Measurements from ENCODE around the gene MYRIP.

Gene MYRIP

GRCh38 chr3:39919281-39919680 lies 109.9 kb downstream of the MYRIP start:
- no peak for DNase-seq (ENCODE audit: extremely low read depth, low read depth)
- TF ChIP-seq, protein P1, sequence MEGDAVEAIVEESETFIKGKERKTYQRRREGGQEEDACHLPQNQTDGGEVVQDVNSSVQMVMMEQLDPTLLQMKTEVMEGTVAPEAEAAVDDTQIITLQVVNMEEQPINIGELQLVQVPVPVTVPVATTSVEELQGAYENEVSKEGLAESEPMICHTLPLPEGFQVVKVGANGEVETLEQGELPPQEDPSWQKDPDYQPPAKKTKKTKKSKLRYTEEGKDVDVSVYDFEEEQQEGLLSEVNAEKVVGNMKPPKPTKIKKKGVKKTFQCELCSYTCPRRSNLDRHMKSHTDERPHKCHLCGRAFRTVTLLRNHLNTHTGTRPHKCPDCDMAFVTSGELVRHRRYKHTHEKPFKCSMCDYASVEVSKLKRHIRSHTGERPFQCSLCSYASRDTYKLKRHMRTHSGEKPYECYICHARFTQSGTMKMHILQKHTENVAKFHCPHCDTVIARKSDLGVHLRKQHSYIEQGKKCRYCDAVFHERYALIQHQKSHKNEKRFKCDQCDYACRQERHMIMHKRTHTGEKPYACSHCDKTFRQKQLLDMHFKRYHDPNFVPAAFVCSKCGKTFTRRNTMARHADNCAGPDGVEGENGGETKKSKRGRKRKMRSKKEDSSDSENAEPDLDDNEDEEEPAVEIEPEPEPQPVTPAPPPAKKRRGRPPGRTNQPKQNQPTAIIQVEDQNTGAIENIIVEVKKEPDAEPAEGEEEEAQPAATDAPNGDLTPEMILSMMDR (IDR thresholded peaks at IDR 0.05; ENCODE audit: low read depth, low read length): no peak

GRCh38 chr3:39920271-39920670 lies 110.9 kb downstream of the MYRIP start:
- TF ChIP-seq, protein P1 (IDR thresholded peaks at IDR 0.05; ENCODE audit: low read depth, low read length): no peak
- DNase-seq (ENCODE audit: extremely low read depth, low read depth): no peak

- DNase-seq (ENCODE audit: extremely low read depth, low read depth): no peak
- TF ChIP-seq, protein P1 (IDR thresholded peaks at IDR 0.05; ENCODE audit: low read depth, low read length): no peak
Observed at GRCh38 chr3:39927479-39927878, 118.1 kb downstream of the MYRIP start.

- no peak for DNase-seq (ENCODE audit: extremely low read depth, low read depth)
- TF ChIP-seq, protein P1 (IDR thresholded peaks at IDR 0.05; ENCODE audit: low read depth, low read length): no peak
Observed at GRCh38 chr3:39933986-39934693, 124.7 kb downstream of the MYRIP start.

DNA sequence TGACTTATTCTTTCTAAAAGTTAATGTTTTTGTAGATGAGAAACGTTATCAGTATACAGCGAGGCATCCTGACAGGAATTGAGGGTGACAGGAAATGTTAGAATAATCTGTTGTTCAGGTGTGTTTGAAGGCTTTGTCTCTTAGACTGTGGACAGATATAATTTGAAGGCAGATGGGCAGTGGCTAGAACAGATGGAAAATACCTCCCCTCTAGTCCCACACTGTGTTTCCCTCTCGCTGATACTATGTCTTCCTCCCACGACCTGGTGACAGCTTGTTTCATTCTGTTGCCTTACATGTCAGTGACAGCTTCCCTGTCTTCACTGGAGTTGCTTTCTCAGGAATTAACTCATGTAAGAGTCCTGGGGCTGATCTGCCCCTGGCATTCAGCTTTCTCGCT lies 125.3 kb downstream of the MYRIP start:
- DNase-seq (ENCODE audit: extremely low read depth, low read depth): no peak
- TF ChIP-seq, protein P1 (IDR thresholded peaks at IDR 0.05; ENCODE audit: low read depth, low read length): no peak

DNA sequence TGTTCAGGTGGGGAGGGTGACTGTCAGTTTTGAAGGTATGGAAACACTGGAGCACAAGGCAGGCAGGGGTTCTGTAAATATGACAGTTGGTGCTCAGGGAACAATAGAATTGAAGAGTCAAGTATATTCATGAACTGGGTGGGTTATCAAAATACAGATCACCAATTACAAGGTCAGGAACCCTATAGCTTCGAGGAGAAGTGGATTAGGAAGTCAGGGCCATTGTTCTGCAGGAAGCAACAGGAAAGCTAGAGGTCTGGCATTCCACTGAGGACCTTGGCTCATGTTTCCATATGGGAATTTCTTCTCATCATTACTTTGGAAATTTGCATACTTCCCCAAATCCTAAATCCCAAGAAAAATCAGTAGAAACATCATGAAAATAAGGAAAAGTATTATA lies 125.9 kb downstream of the MYRIP start:
- DNase-seq (ENCODE audit: extremely low read depth, low read depth): no peak
- TF ChIP-seq, protein P1 (IDR thresholded peaks at IDR 0.05; ENCODE audit: low read depth, low read length): no peak

GRCh38 chr3:39936848-39937247 lies 127.4 kb downstream of the MYRIP start:
- TF ChIP-seq, protein P1 (IDR thresholded peaks at IDR 0.05; ENCODE audit: low read depth, low read length): no peak

More at GRCh38 chr3:39936848-39937247, 127.4 kb downstream of the MYRIP start:
- DNase-seq (ENCODE audit: extremely low read depth, low read depth): no peak
